Suprapubic skin (tissue), 4 donors: ENCODE results near the gene ETS2.

Experiments used
- POLR2A ChIP-seq, 2 donors: fragments of 450-650 bp; IDR thresholded peaks; one replicate each; pipeline ENCODE4 v1.6.1; 2017; ENCODE audit warnings: antibody characterized with exemption in 2 of 2, mild to moderate bottlenecking in 2 of 2, moderate library complexity in 2 of 2
- POLR2AphosphoS5 ChIP-seq, 3 donors: sonication (generic); formaldehyde crosslinking; IDR thresholded peaks; one replicate each; pipeline ENCODE4 v1.6.1; 2017; ENCODE audit warnings: antibody characterized with exemption in 3 of 3

DNA sequence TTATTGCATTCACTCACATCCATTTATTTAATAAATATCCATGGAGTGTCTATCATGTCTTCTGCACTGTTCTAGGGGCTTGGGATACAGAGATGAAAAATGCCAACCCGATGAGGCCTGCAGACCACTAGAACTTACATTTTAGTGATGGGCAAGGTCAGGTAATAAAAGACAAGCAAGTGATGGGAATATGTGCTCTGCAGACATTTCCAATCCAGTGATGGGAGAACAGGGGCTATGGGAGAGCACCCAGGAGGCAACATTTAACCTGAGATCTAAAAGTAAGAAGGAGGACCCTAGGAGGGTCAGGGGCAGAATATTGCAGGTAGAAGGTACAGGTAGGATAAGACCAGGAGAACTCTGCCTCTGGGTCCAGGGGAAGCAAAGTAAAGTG lies 53.1 kb downstream of the ETS2 start:
- no peak for TF ChIP-seq POLR2A (IDR thresholded peaks at IDR 0.05)
- TF ChIP-seq POLR2AphosphoS5 (IDR thresholded peaks at IDR 0.05), result no peak
